OCI-LY3 (cell line): Measurements from ENCODE around the gene MYLK3.

Source experiments
- H2AFZ ChIP-seq: fragments of 200-600, 300-600 bp; shearing (Covaris generic); 2 replicates; pipeline ENCODE4 v1.6.0; 2014; ENCODE audit warnings: antibody characterized with exemption, low read depth, low read length
- H3K27ac ChIP-seq: fragments of 200-600, 300-600 bp; sonication (generic); 2 replicates; pipeline ENCODE4 v1.5.1; 2014; ENCODE audit warnings: mild to moderate bottlenecking, low read length, moderate library complexity, mixed read lengths
- H3K27me3 ChIP-seq: fragments of 200-600, 300-600 bp; sonication (generic); 2 replicates; pipeline ENCODE4 v1.6.1; 2014; ENCODE audit warnings: low read depth, low read length, mixed read lengths
- H3K36me3 ChIP-seq: fragments of 200-600, 300-600 bp; sonication (generic); replicated peaks from 2 replicates; pipeline ENCODE3; 2014; ENCODE audit warnings: low read depth, low read length, mixed read lengths
- H3K4me1 ChIP-seq: fragments of 300-600, 200-600 bp; sonication (generic); 2 replicates; pipeline ENCODE4 v1.6.1; 2014; ENCODE audit warnings: low read length, mixed read lengths
- H3K4me2 ChIP-seq: fragments of 200-600, 300-600 bp; sonication (generic); 2 replicates; pipeline ENCODE4 v1.6.1; 2014; ENCODE audit warnings: low read length, mixed read lengths
- H3K4me3 ChIP-seq: fragments of 300-600, 200-600 bp; sonication (generic); 2 replicates; pipeline ENCODE4 v1.5.1; 2014; ENCODE audit warnings: antibody characterized with exemption, mild to moderate bottlenecking, low read length, moderate library complexity
- H3K79me2 ChIP-seq: fragments of 300-600, 200-600 bp; shearing (Covaris generic); 2 replicates; pipeline ENCODE4 v1.6.1; 2014; ENCODE audit warnings: mild to moderate bottlenecking, low read length, mixed read lengths
- H3K9ac ChIP-seq: fragments of 300-600, 200-600 bp; shearing (Covaris generic); 2 replicates; pipeline ENCODE4 v1.6.0; 2014; ENCODE audit warnings: mild to moderate bottlenecking, low read length, moderate library complexity
- H3K9me3 ChIP-seq: fragments of 200-600, 300-600 bp; shearing (Covaris generic); 2 replicates; pipeline ENCODE4 v1.6.1; 2014; ENCODE audit warnings: low read length, mixed read lengths; ENCODE audit not compliant: insufficient read depth
- H4K20me1 ChIP-seq: fragments of 200-600, 300-600 bp; sonication (generic); 2 replicates; pipeline ENCODE4 v1.6.1; 2016; ENCODE audit warnings: low read length, mixed read lengths; ENCODE audit not compliant: insufficient read depth
- CTCF ChIP-seq: fragments of 200-600, 300-600 bp; sonication (generic); IDR thresholded peaks from 2 replicates; pipeline ENCODE4 v1.5.1; 2014; ENCODE audit warnings: antibody characterized with exemption, low read length, low read depth
- EZH2phosphoT487 ChIP-seq: fragments of 200-600 bp; shearing (Covaris generic); IDR thresholded peaks from 2 replicates; pipeline ENCODE4 v1.6.1; 2018; ENCODE audit warnings: antibody characterized with exemption, mixed run types, low read depth

MYLK3 gene

GRCh38 chr16:46730126-46730525 lies 18.0 kb downstream of the MYLK3 start:
- Histone ChIP-seq H4K20me1 (no peaks in the 10 kb centered on the region), H2AFZ (no peak overlapping the region), H3K79me2 (no peaks in the 10 kb centered on the region), H3K9ac (no peak overlapping the region), H3K4me1 (no peaks in the 10 kb centered on the region), H3K4me2 (no peak overlapping the region), H3K27ac (no peak overlapping the region), H3K4me3 (no peak overlapping the region), H3K27me3 (no peaks in the 10 kb centered on the region), H3K36me3 (no peaks in the 10 kb centered on the region), H3K9me3 (0 out of 2 replicates have a peak, but pooled peaks cover 5% of the 10 kb centered on the region)
- TF ChIP-seq CTCF (no peak), EZH2phosphoT487 (no peak)

GRCh38 chr16:46729326-46729995 lies 18.7 kb downstream of the MYLK3 start:
- no peaks in the 10 kb centered on the region for H4K20me1 ChIP-seq
- H3K4me1 ChIP-seq: no peaks in the 10 kb centered on the region
- H3K9ac ChIP-seq: no peak overlapping the region
- no peaks in the 10 kb centered on the region for H3K79me2 ChIP-seq
- 0 out of 2 replicates have a peak, but pooled peaks cover 5% of the 10 kb centered on the region for H3K9me3 ChIP-seq
- no peak overlapping the region for H2AFZ ChIP-seq
- no peak overlapping the region for H3K4me2 ChIP-seq
- TF ChIP-seq CTCF (no peak), EZH2phosphoT487 (no peak)
- H3K4me3 ChIP-seq: no peak overlapping the region
- H3K36me3 ChIP-seq: no peaks in the 10 kb centered on the region
- H3K27me3 ChIP-seq: no peaks in the 10 kb centered on the region
- no peak overlapping the region for H3K27ac ChIP-seq

- Histone ChIP-seq H3K4me1 (no peaks in the 10 kb centered on the region), H3K27me3 (no peaks in the 10 kb centered on the region), H2AFZ (no peak overlapping the region), H3K79me2 (no peaks in the 10 kb centered on the region), H3K9ac (no peak overlapping the region), H4K20me1 (no peaks in the 10 kb centered on the region), H3K27ac (no peak overlapping the region), H3K36me3 (no peaks in the 10 kb centered on the region), H3K9me3 (0 out of 2 replicates have a peak, but pooled peaks cover 5% of the 10 kb centered on the region), H3K4me3 (no peak overlapping the region), H3K4me2 (no peak overlapping the region)
- TF ChIP-seq CTCF (no peak), EZH2phosphoT487 (no peak)
Observed at GRCh38 chr16:46728806-46729205, 19.3 kb downstream of the MYLK3 start.

GRCh38 chr16:46727630-46728029 lies 20.5 kb downstream of the MYLK3 start:
- Histone ChIP-seq H3K4me2 (no peak overlapping the region), H3K4me3 (no peak overlapping the region), H2AFZ (no peak overlapping the region), H3K79me2 (no peaks in the 10 kb centered on the region), H3K4me1 (no peaks in the 10 kb centered on the region), H3K9me3 (0 out of 2 replicates have a peak, but pooled peaks cover 5% of the 10 kb centered on the region), H3K27me3 (no peaks in the 10 kb centered on the region), H4K20me1 (no peaks in the 10 kb centered on the region), H3K27ac (no peak overlapping the region), H3K36me3 (no peaks in the 10 kb centered on the region), H3K9ac (no peak overlapping the region)
- TF ChIP-seq EZH2phosphoT487 (no peak), CTCF (no peak)
